ENCODE results near the gene RGS4.
"Not testable (repeated sequence)": the region's sequence is repeated elsewhere in the genome, so short reads cannot be mapped to it uniquely, and the experiment has no call there.

The RGS4 gene

DNA sequence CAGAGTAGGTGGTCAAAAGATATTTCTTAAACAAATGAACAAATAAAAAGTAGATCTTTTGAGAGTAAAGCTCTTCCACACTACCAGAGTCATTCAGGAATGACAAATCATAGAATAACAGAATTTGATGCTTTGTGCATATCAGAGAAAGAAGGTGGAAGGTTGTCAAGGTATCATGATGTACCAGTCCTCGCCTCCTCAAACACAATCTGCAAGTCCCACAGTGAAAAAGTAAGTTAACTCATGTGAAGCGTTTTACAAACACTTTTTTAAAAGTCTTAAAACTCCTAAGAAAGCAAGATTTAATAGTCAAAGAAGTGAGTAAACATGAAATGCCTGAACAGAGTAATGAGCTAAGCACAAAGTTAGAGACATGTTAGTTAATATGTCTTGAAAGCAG is 2.5 kb upstream of the RGS4 start:
- in situ Hi-C loops (cut with MboI; ENCODE audit: low sequenced_read_pairs): no loop called here

GRCh38 chr1:163068716-163069115 is 445 bp upstream of the RGS4 start:
- in situ Hi-C loops (cut with MboI; ENCODE audit: low sequenced_read_pairs): no loop called here

- in situ Hi-C loops (cut with MboI; ENCODE audit: low sequenced_read_pairs): no loop called here
Measured at GRCh38 chr1:163069655-163070277, 605 bp downstream of the RGS4 start.

DNA sequence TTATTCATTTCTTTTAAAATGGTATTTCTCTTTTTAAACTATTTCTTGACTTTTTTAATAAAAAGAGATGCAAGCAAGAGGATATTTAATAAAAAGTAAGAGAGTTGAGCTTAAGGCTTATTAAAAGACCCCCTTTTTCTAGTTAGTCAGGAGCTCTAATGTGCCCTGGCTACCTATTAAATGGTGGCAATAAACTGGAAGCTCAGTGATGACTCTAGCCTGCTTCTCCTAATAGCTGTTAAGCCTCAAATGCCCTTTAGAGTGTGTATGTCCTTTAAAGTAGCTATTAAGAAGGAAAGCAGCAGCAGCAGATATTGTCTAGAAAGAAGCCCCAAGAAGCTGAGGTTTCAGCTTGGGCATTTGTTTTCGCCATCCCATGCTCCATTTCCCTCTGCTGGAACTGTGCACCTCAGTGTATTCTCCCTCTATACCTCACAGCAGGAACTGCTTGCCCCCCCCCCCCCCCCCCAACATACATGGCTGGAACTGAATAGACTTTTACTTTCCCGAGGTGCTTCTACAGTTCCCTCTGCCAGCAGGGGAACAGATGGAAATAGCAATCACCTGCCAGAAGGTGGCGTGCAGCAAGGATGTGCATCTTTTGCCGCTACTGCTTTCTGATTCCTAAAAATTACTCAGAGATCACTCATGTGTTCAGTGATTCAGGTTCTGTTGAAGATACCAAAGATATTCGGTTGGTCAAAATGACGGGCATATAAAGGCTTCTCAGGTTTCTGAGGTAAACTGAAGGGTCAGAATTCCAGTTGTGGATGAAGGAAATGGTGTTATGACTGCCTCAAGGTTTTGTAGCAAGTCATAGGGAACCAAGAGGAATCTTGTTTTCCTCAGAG is 2.5 kb downstream of the RGS4 start:
- in situ Hi-C loops (cut with MboI; ENCODE audit: low sequenced_read_pairs): no loop called here

DNA sequence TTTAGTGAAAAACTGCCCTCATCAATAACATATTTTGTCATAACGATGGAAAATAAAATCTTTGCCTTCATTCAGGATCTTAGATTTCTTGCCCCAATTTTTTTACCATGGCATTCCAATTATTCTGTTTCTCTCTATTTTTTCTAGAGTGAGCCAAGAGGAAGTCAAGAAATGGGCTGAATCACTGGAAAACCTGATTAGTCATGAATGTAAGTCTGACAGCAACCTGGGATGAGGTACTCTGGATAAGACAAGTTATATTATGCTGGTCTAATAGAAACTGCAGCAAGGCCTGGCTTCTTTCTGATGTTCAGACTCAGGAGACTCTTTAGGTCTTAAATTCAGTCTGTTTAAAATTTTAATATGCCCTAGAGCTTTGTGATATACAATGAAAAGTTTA is 3.5 kb downstream of the RGS4 start:
- in situ Hi-C loops (cut with MboI; ENCODE audit: low sequenced_read_pairs): no loop called here

DNA sequence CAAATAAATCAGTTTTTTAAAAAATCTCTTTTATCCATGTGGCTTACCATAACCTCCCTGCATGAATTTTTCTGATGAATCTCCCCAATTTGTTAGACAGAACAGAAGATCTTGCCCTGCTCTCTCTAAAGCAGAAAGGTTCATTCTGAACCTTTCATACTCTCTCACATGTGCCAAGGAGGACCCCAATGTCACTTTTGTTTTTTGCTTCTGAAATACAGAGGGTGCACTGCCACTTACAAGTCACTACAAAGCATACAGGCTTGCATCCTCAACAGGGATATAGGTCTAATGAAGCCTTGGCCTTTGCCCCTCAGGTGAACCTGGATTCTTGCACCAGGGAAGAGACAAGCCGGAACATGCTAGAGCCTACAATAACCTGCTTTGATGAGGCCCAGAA is 4.8 kb downstream of the RGS4 start:
- in situ Hi-C loops (cut with MboI; ENCODE audit: low sequenced_read_pairs): no loop called here

- in situ Hi-C loops (cut with MboI; ENCODE audit: low sequenced_read_pairs): no loop called here
Measured at GRCh38 chr1:163074716-163075284, 5.6 kb downstream of the RGS4 start.

DNA sequence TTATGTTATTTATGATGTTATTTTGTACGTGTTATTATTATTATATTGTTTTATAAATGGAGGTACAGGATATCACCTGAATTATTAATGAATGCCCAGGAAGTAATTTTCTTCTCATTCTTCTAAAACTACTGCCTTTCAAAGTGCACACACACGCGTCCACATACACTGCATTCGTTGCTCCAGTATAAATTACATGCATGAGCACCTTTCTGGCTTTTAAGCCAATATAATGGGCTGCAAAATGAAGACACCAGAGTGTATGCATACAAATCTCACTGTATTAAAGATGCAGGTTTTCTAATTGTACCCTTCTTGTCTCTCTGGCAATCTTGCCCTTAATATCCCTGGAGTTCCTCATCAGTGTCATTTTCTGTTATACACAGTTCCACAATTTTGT is 6.9 kb downstream of the RGS4 start:
- in situ Hi-C loops (cut with MboI; ENCODE audit: low sequenced_read_pairs): no loop called here

DNA sequence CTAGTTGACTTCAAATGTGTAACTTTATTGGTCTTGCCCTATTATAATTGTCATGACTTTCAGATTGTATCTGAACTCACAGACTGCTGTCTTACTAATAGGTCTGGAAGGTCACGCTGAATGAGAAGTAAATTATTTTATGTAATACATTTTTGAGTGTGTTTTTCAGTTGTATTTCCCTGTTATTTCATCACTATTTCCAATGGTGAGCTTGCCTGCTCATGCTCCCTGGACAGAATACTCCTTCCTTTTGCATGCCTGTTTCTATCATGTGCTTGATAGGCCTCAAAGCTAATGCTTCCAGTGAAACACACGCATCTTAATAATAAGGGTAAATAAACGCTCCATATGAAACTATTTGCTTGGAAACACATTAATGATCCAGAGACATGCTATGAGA is 7.3 kb downstream of the RGS4 start:
- in situ Hi-C loops (cut with MboI; ENCODE audit: low sequenced_read_pairs): no loop called here

DNA sequence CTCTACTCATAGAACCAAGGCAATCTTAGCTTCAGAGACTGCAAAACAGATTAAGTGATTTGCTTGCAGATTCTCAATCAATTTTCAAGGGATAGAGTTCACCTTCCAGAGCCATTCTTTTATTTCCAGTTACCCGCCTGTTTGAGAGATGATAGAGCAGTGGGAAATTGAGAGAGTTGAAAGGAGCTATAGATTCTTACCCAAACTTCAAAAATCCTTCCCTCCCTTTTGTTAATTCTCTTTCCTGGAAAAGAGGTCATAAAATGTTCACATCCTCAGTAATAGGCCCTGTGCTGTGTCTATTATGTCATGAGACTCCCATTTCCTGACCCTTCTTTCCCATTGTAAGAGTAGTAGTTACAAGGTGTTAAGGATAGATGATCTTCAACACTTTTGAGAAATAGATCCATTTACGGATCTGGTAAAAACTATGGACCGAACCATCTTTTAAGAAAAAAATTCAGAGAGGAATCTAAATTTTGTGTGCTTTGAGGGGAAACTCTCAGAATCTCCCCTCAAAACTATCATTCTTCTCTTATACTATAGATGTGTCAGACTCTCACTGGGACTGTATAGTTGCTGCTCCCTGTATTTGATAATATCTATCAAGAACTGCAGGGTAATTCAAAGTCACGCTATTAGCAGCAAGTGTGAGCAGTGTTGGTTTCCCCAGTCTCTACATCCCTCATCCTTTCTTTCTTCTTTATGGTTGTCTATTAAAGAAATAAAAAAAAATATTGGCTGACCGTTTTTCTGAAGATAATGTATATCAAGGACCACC is 8.0 kb downstream of the RGS4 start:
- in situ Hi-C loops (cut with MboI; ENCODE audit: low sequenced_read_pairs): no loop called here

- in situ Hi-C loops (cut with MboI; ENCODE audit: low sequenced_read_pairs): no loop called here
Measured at GRCh38 chr1:163082971-163083370, 13.8 kb downstream of the RGS4 start.

DNA sequence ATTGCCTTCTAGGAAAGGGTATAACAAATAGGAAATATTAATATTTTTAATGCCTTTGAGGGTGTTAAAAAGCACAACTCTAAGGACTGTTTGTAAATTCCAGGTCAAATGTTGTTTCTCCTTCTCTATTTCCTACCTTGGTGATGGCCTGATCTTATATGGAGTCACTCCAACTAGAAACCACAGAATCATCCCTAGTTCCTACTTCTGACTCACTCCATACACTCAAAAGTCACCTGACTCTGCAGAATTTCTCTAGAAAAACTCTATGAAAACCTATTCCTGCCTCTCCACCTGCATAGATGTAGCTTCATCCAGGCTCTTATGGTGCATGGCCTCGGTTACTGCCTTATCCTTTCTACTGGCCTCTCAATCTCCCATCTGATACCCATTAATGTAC is 14.5 kb downstream of the RGS4 start:
- in situ Hi-C loops (cut with MboI; ENCODE audit: low sequenced_read_pairs): no loop called here

DNA sequence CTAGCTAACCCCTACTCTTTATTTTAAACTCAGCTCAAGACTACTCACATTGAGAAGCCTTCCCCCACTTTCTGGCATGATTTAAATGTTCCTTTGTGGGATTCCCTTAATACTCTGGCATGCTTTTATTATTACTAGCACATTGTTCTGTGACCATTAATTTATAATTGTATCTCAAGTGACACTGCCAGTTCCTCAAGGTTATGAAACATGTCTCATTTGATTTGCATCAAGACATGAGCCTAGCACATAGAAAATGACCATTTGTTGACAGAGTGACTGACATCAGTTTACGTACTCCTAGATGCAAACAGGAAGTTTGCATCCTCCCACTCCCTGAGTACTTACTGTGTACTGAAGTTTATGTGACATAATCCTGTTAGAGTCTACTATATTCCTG is 15.2 kb downstream of the RGS4 start:
- in situ Hi-C loops (cut with MboI; ENCODE audit: low sequenced_read_pairs): no loop called here

DNA sequence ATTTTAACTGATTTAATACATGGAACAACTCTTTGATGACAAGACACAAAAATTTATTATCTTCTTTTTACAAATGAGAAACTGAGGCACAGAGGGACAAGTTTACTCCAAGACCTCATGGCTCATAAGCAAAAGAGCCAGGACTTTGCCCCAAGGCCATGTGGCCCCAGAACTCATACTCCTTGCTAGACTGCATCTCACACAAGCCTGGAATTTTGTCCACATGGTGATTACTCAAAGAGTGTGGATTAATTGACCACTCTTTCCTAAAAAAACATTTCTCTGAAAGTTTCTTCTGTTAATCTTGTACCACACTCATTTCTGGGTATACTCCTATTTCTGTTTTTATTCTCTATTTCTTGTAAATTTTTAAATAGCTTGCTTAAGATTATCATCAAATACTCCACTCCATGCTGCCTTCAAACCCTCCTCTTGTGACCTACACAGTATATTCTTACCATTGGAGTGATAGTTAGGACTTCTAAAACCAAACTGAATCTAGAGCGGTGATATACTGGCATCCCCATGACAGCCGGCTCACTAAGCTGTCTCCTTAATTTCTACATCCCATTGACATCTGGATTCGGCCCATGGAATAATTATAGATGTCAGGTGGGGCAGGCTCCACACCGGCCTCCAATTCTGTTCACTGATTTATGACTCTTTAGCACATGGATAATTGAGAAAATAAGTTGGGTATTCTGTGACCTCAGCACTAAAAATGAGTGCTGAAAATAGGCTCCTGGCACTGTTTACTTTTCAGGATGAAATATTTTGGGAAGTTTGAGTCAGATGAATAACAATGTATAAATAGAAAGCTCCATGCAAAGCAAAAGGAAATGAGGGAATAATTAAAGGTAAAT is 16.1 kb downstream of the RGS4 start:
- in situ Hi-C loops (cut with MboI; ENCODE audit: low sequenced_read_pairs): no loop called here

GRCh38 chr1:163085904-163086268 is 16.7 kb downstream of the RGS4 start:
- in situ Hi-C loops (cut with MboI; ENCODE audit: low sequenced_read_pairs): no loop called here

DNA sequence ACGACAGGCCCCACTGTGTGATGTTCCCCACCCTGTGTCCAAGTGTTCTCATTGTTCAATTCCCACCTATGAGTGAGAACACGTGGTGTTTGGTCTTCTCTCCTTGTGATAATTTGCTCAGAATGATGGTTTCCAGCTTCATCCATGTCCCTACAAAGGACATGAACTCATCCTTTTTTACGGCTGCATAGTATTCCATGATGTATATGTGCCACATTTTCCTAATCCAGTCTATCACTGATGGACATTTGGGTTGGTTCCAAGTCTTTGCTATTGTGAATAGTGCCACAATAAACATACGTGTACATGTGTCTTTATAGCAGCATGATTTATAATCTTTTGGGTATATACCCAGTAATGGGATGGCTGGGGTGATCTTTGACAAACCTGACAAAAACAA is 20.0 kb downstream of the RGS4 start:
- in situ Hi-C loops (cut with MboI; ENCODE audit: low sequenced_read_pairs): not testable (repeated sequence)

DNA sequence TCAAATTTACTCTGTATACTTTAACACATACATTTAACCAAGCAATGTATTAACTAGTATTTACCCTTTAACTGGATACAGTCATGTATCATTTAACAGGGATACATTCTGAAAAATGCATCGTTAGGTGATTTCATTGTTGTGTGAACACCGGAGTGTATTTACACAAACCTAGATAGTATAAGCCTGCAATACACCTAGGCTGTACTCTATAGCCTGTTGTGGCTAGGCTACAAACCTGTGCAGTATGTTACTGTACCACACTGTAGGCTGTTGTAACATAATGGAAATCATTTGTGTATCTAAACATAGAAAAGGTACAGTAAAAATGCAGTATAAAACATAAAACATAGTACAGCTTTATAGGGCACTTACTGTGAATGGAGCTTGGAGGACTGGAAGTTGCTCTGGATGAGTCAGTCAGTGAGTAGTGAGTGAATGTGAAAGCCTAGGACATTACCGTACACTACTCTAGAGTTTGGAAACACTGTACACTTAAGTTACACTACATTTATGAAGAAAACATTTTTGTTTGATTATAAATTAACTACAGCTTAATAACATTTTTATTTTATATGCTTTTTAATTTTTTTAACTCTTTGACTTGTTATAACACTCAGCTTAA is 21.3 kb downstream of the RGS4 start:
- in situ Hi-C loops (cut with MboI; ENCODE audit: low sequenced_read_pairs): no loop called here

DNA sequence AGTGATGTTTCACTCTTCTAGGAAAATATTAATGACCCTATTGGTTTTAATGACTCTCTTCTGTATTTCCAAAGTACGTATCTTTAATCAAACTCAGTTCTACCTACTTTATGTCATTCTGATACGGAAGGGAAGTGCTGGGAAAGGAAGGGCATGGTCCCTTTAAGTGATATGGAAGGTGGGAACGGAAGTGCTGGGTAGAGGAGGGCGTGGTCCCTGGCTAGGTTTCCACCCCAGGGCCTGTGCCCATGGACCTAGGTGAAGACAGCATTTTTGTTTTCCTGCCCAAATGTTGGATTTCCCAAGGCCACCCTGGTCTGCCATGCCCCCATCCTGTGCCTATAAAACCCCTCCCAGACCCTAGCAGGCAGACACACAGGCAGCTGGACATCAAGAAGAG is 24.0 kb downstream of the RGS4 start:
- in situ Hi-C loops (cut with MboI; ENCODE audit: low sequenced_read_pairs): no loop called here

- in situ Hi-C loops (cut with MboI; ENCODE audit: low sequenced_read_pairs): no loop called here
Measured at GRCh38 chr1:163093579-163093978, 24.4 kb downstream of the RGS4 start.

GRCh38 chr1:163094182-163094581 is 25.0 kb downstream of the RGS4 start:
- in situ Hi-C loops (cut with MboI; ENCODE audit: low sequenced_read_pairs): no loop called here

Data from HL-60/S4 (cell line).